Transverse colon (tissue), 4 donors: Measurements from ENCODE around the gene PLCB1.

ENCODE experiments used
- POLR2A ChIP-seq: fragments of 450-650 bp; IDR thresholded peaks from one replicate; pipeline ENCODE4 v1.6.1; 2016; ENCODE audit warnings: antibody characterized with exemption, mild to moderate bottlenecking, moderate library complexity
- POLR2AphosphoS5 ChIP-seq, 3 donors: sonication (generic); formaldehyde crosslinking; IDR thresholded peaks; one replicate each; pipeline ENCODE4 v1.6.1; 2016; ENCODE audit warnings: antibody characterized with exemption in 3 of 3
- TF ChIP-seq, protein P1 (sequence below), 5 experiments: fragments of 200-600 bp in 3 of 5; fragments of 450-650 bp in 2 of 5; sonication (generic) in 3 of 5; IDR thresholded peaks; 1 replicate in 2 of 5; 2 replicates in 3 of 5; pipeline ENCODE4 v1.5.1; 2016 to 2017; ENCODE audit warnings: antibody characterized with exemption in 5 of 5, inconsistent platforms in 3 of 5, mild to moderate bottlenecking in 2 of 5, moderate library complexity in 1 of 5

DNA sequence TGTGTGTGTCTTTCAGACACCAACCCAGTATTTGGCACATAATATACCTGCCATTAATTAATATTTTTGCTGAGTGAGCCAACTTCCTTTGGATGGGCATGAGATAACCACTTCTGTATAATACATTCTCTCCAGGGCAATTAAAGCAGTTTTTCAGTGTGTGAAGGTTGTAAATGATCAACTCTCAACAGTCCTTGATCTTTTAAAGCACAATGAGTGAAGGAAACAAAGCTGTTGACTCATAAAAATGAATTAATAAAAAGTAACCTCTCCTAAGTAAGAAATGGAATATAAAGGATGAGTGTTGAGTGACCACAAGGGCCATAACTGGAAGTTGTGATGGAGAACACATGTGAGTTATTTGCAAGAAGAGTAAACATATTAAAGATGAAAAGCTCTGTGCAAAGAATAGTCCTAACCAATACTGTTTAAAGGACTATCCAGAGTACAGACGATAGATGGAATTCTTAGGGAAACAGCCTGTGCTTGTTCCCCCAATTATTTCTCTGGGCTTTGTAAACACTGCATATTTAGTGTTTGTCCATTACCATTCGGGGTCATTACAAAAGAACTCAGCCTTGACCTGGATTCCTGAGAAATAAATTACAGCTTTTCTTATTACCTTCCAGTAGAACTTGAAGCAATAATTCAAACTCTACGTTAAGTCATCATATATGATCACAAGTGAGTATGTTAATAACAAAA lies 446.2 kb downstream of the PLCB1 start:
- TF ChIP-seq, protein P1, sequence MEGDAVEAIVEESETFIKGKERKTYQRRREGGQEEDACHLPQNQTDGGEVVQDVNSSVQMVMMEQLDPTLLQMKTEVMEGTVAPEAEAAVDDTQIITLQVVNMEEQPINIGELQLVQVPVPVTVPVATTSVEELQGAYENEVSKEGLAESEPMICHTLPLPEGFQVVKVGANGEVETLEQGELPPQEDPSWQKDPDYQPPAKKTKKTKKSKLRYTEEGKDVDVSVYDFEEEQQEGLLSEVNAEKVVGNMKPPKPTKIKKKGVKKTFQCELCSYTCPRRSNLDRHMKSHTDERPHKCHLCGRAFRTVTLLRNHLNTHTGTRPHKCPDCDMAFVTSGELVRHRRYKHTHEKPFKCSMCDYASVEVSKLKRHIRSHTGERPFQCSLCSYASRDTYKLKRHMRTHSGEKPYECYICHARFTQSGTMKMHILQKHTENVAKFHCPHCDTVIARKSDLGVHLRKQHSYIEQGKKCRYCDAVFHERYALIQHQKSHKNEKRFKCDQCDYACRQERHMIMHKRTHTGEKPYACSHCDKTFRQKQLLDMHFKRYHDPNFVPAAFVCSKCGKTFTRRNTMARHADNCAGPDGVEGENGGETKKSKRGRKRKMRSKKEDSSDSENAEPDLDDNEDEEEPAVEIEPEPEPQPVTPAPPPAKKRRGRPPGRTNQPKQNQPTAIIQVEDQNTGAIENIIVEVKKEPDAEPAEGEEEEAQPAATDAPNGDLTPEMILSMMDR (IDR thresholded peaks at IDR 0.05), result no peak
- no peak for TF ChIP-seq POLR2A
- no peak for TF ChIP-seq POLR2AphosphoS5 (IDR thresholded peaks at IDR 0.05)
